ENCODE results near the gene CPNE1.

DNA sequence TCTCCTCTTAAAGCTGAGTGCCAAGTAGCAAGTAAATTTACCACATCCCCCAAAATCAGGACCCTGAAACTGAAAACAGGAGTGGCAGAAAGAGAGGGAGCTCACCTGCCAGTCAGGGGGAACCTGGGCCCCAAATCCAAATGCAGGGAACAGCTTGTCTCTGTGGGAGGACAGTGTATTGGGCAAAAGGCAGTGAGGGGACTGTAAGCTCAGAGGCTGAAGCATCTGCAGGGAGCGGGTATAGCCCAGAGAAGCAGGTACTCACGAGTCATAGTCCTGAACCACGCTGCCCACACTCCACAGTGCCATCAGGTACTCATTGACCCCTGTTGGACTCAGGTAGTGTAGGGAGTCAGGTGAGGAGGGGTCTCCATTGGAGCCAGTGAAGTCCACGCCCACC lies 34.1 kb downstream of the CPNE1 start:
- TF ChIP-seq POLR2A (IDR thresholded peaks at IDR 0.05) = no peak
- TF ChIP-seq, protein P1, sequence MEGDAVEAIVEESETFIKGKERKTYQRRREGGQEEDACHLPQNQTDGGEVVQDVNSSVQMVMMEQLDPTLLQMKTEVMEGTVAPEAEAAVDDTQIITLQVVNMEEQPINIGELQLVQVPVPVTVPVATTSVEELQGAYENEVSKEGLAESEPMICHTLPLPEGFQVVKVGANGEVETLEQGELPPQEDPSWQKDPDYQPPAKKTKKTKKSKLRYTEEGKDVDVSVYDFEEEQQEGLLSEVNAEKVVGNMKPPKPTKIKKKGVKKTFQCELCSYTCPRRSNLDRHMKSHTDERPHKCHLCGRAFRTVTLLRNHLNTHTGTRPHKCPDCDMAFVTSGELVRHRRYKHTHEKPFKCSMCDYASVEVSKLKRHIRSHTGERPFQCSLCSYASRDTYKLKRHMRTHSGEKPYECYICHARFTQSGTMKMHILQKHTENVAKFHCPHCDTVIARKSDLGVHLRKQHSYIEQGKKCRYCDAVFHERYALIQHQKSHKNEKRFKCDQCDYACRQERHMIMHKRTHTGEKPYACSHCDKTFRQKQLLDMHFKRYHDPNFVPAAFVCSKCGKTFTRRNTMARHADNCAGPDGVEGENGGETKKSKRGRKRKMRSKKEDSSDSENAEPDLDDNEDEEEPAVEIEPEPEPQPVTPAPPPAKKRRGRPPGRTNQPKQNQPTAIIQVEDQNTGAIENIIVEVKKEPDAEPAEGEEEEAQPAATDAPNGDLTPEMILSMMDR (IDR thresholded peaks at IDR 0.05) = no peak
